ENCODE measurements around the gene FRMD3.

DNA sequence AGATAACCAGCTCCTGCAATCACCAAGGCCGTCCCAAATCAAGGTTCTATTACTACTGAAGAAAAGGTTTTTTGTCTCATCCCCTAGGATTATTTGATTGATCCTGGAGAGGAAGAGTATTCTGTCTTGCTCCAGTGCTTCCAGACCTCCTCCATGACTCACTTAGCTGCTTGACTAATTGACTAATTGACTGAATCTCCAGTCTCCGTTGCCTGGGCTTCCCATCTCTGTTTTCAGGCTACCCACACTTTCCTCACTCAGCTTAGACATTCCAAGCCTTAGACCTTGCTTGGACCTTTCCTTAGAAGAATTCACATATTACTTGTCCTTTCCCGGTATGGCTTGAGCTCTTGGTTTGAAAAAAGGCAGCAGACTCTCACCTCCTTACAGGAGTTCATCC is 60.6 kb downstream of the FRMD3 start:
- TF ChIP-seq, protein P1, sequence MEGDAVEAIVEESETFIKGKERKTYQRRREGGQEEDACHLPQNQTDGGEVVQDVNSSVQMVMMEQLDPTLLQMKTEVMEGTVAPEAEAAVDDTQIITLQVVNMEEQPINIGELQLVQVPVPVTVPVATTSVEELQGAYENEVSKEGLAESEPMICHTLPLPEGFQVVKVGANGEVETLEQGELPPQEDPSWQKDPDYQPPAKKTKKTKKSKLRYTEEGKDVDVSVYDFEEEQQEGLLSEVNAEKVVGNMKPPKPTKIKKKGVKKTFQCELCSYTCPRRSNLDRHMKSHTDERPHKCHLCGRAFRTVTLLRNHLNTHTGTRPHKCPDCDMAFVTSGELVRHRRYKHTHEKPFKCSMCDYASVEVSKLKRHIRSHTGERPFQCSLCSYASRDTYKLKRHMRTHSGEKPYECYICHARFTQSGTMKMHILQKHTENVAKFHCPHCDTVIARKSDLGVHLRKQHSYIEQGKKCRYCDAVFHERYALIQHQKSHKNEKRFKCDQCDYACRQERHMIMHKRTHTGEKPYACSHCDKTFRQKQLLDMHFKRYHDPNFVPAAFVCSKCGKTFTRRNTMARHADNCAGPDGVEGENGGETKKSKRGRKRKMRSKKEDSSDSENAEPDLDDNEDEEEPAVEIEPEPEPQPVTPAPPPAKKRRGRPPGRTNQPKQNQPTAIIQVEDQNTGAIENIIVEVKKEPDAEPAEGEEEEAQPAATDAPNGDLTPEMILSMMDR (IDR thresholded peaks at IDR 0.05): no peak
- no peak for TF ChIP-seq POLR2A (IDR thresholded peaks at IDR 0.05)

Measured in body of pancreas (tissue), 4 donors.